GM21381 (cell line): Measurements from ENCODE around the gene DHRS3.
"Not testable (repeated sequence)": the region's sequence is repeated elsewhere in the genome, so short reads cannot be mapped to it uniquely, and the experiment has no call there.

Experiments used
- ATAC-seq: cut with Tn5 transposase; IDR thresholded peaks from one replicate; pipeline ENCODE4 v1.9.1; 2021; ENCODE audit warnings: mild to moderate bottlenecking, moderate library complexity; ENCODE audit not compliant: unreplicated experiment

Gene DHRS3, protein sequence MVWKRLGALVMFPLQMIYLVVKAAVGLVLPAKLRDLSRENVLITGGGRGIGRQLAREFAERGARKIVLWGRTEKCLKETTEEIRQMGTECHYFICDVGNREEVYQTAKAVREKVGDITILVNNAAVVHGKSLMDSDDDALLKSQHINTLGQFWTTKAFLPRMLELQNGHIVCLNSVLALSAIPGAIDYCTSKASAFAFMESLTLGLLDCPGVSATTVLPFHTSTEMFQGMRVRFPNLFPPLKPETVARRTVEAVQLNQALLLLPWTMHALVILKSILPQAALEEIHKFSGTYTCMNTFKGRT

DNA sequence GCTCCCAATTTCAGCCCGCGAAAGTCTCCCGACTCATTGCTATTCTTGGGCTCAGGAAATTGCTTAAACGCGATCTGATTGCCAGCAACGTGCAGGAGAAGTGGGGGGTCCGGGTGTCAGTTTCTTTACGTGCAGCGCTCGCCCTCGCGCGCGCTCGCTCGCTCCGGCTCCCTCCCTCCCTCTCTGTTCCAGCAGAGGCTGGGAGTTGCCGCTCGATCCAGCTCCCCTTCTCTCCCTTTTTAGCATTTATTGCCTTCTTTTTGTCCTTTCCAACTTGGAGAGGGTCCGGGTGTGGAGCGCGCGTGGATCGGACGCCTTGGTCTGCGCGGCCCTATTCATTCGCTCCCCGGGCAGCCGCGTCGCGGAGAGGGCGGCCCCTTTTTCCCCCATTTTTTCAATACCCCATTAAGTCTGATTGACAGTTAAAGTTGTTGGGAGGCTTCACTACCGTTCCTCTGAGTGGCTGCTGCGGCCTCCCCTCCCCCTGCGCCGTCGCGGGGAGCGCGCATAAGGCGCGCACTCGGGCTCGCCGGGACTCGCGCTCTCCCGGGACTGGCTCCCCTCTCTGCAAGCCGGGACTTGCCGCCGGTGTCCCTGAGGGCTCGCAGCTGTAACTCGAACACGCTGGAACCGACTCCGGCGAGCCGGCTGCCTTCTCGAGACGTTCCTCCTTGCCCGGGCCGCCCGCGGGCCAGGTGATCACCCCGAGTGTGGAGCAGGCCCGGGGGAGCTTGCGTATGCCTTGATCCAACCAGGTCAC, at the start of gene DHRS3:
DHRS3 (minus strand) TSS at position 310 of the 760 bp plus-strand sequence. CDS start 862 bp downstream, outside the sequence.
- peak; percentile 44 for ATAC-seq

DNA sequence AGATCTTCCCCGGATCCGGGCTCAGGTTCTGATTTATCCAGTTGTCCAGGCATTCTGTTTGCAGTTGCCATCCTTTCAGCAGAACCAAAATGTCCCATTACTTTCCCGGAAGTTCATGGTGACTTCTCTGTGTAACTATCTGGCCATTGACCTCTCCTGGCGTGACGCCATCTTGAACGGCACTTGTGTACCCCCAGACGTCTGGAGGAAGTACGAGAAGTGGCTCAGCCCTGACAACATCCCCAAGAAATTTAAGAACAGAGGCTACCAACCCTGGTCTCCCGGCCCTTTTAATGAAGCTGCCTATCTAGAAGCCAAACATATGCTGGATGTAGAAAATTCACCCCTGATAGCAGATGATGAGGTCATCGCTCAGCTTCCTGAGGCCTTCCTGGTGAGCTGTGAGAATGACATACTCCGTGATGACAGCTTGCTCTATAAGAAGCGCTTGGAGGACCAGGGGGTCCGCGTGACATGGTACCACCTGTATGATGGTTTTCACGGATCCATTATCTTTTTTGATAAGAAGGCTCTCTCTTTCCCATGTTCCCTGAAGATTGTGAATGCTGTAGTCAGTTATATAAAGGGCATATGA, 48.2 kb upstream of the DHRS3 start:
- ATAC-seq: no peak

GRCh38 chr1:12665511-12665910, 47.5 kb upstream of the DHRS3 start:
- ATAC-seq: no peak

DNA sequence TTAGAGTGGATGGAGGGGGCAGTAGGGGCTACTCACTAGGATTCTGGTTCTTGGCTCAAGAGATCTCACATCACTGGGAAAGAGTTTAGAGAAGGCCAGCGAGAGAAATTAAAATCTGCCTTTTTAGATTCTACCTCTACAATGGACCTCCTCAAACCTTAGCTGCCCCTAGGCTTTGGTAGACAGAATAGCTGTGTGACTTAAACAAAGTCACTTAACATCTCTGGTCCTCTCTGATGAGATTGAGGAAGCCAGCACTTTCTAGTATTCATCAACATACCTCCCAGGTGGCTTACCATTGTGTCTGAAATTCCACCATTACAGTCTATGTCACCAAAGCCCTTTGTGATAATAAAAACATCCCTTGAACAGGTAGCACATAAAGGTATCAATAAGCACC, 44.5 kb upstream of the DHRS3 start:
- no peak for ATAC-seq

- ATAC-seq: no peak
These were observed 43.7 kb upstream of the DHRS3 start for GRCh38 chr1:12661606-12662219.

GRCh38 chr1:12658531-12659453, 40.8 kb upstream of the DHRS3 start:
- no peak for ATAC-seq

GRCh38 chr1:12657885-12658512, 40.0 kb upstream of the DHRS3 start:
- ATAC-seq: not testable (repeated sequence)

GRCh38 chr1:12657060-12657884, 39.3 kb upstream of the DHRS3 start:
- ATAC-seq: no peak

DNA sequence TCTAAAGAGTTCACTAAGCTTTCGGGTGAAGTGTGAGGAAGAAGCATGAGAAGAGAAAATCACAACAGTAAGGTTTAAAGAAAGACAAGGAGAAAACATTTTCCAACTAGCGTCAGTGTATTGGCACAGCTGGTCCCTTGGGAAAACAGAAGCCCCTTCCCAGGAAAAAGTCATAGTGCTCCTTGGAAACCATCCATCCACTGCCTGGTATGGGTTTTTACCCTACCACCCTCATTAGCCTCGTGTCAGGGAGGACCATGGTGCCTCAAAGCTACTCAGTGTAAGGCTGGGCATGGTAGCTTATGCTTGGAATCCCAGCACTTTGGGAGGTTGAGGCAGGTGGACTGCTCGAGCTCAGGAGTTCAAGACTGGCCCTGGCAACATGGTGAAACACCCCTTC, 38.6 kb upstream of the DHRS3 start:
- ATAC-seq: no peak

DNA sequence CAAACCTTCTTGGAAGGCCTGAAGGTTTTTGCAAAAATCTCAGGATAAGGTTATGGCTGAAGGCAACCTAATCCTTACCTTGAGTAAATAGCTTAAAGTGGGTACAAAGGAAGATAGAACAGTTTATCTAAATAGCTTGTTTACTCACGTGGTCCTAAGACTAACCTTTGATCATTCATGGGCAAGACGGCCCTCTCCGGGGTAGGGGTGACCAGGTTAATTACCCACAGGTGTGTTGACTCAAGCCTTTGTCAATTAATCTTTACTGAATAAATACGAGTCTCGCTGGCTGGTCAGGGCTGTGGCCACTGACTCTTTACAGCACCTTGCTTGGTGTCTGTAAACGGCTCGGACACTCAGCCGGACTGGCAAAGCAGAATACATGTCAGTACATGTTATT, 36.6 kb upstream of the DHRS3 start:
- ATAC-seq: no peak

GRCh38 chr1:12654004-12654567, 36.1 kb upstream of the DHRS3 start:
- ATAC-seq: no peak

DNA sequence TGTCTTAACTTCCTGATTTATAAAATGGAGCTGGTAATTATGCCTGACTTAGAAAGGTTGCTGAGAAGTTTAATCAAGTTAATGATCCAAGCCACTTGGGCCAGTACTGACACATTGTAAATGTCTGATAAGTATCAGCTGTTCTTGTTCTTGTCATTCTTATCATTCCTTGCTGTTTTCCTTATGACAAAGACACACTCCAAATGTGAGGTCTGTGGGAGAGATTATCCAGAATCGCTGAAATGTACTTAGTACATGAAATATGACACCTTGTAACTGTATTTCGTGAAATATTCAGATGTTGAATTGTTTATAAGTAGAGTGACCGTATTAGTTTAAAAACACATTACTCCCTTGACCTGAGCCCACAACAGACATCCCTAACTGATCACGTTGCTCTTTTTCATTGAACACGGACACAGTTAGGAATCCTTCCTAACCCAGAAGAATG, 32.0 kb upstream of the DHRS3 start:
- ATAC-seq: no peak

GRCh38 chr1:12648741-12649140, 30.7 kb upstream of the DHRS3 start:
- ATAC-seq: no peak

GRCh38 chr1:12645401-12645800, 27.4 kb upstream of the DHRS3 start:
- ATAC-seq: not testable (repeated sequence)

- ATAC-seq: no peak
These were observed 26.8 kb upstream of the DHRS3 start for GRCh38 chr1:12644829-12645228.

DNA sequence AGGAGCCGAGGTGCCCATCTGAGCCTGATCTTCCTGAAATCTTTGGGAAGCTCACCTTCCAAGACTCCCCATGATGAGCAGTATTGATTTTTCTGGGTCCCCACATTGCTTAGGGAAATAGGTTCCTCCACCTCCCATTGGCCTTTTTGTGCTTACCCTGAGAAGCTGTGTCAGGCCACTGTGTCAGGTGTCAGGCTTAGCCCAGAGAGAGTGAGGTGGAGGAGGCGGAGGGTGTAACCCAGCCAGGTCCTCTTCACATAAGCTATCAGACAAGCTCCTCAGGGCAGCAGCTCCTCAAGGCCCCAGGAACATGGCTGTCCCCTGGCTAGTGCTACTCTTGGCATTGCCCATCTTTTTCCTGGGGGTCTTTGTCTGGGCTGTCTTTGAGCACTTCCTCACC, 26.2 kb upstream of the DHRS3 start:
- no peak for ATAC-seq

DNA sequence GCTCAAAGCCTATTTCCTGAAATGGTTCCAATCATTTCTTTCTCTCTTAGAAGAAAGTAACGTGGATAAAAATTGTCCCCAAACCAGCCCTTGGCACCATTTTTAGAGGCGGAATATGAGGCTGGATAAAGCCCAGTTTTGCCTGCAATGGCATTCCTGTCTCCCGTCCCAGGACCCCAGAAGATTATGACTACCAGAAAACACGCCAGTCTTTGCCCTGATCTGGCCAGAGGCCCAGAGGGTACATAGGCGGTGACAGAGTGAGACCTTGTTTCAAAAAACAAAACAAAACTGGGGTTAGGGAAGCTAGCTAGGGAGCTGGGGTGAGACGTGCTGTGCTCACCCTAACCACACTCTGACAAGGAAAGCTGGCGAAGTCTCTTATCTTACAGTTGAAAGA, 25.8 kb upstream of the DHRS3 start, which contains the start of gene AADACL4:
AADACL4 (plus strand) TSS at position 301 of the 400 bp plus-strand sequence. CDS start 462 bp downstream, outside the sequence.
- no peak for ATAC-seq

DNA sequence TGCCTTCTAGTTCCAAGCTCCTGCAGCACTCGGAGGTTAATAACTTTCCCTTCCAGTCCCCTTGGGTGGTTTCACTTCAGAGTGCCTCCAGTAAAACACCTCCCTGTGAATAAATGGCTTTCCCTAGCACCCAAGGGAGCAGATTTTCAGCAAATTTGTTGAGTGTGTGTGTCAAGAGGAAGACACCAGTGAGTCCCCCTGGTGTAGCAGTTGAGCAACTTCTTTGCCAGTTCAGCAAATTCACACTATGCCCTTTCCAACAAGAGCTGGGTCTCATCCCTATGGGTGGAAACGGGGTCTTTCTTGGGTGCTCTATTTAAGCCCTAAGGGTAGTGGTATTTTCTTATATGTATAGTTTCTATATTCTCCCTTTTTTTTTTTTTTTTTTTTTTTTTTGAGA, 25.1 kb upstream of the DHRS3 start:
- no peak for ATAC-seq

DNA sequence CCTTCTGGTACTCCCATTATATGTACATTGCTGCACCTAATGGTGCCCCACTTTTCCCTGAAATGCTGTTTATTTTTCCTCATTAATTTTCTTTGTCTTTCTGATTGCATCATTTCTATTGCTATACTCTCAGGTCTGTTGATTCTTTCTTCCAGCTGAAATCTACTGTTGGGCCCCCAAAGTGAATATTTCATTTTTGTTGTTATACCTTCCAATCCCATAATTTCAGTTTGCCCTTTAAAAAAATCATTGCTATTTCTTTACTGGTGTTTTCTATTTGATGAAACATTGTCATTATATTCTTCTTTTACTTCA, 22.9 kb upstream of the DHRS3 start:
- no peak for ATAC-seq
